Esophagus squamous epithelium (tissue), 4 donors: ENCODE measurements around the gene PIK3C2B.

Experiments
- POLR2A ChIP-seq, 4 donors: fragments of 450-650 bp; IDR thresholded peaks; one replicate each; pipeline ENCODE4 v1.6.1; 2017; ENCODE audit warnings: antibody characterized with exemption in 4 of 4, mild to moderate bottlenecking in 4 of 4, moderate library complexity in 3 of 4
- TF ChIP-seq, protein P1 (sequence below), 6 experiments: fragments of 450-650 bp in 4 of 6; fragments of 200-600 bp in 2 of 6; sonication (generic) in 2 of 6; IDR thresholded peaks; one replicate each; pipeline ENCODE4 v1.5.1; 2016 to 2019; ENCODE audit warnings: antibody characterized with exemption in 6 of 6, mild to moderate bottlenecking in 4 of 6, moderate library complexity in 4 of 6

GRCh38 chr1:204451352-204452124 is 43.1 kb downstream of the PIK3C2B start:
- TF ChIP-seq, protein P1, sequence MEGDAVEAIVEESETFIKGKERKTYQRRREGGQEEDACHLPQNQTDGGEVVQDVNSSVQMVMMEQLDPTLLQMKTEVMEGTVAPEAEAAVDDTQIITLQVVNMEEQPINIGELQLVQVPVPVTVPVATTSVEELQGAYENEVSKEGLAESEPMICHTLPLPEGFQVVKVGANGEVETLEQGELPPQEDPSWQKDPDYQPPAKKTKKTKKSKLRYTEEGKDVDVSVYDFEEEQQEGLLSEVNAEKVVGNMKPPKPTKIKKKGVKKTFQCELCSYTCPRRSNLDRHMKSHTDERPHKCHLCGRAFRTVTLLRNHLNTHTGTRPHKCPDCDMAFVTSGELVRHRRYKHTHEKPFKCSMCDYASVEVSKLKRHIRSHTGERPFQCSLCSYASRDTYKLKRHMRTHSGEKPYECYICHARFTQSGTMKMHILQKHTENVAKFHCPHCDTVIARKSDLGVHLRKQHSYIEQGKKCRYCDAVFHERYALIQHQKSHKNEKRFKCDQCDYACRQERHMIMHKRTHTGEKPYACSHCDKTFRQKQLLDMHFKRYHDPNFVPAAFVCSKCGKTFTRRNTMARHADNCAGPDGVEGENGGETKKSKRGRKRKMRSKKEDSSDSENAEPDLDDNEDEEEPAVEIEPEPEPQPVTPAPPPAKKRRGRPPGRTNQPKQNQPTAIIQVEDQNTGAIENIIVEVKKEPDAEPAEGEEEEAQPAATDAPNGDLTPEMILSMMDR (IDR thresholded peaks at IDR 0.05): no peak
- no peak for TF ChIP-seq POLR2A (IDR thresholded peaks at IDR 0.05)
